NB4 (cell line): ENCODE results near the gene SMIM35.

Experiments
- MYC ChIP-seq: IDR thresholded peaks from 2 replicates; pipeline ENCODE4 v1.6.1; 2011; ENCODE audit warnings: low read depth, low read length
- POLR2A ChIP-seq: IDR thresholded peaks from 2 replicates; pipeline ENCODE4 v1.6.1; 2011; ENCODE audit warnings: mild to moderate bottlenecking; ENCODE audit not compliant: insufficient read length; ENCODE audit errors: extremely low read depth
- TF ChIP-seq, protein P1 (sequence below): IDR thresholded peaks from one replicate; pipeline ENCODE4 v1.5.1; 2012; ENCODE audit warnings: low read depth, low read length
- TF ChIP-seq, protein P2 (sequence below): IDR thresholded peaks from 2 replicates; pipeline ENCODE4 v1.6.1; 2011; ENCODE audit warnings: low read depth, low read length

DNA sequence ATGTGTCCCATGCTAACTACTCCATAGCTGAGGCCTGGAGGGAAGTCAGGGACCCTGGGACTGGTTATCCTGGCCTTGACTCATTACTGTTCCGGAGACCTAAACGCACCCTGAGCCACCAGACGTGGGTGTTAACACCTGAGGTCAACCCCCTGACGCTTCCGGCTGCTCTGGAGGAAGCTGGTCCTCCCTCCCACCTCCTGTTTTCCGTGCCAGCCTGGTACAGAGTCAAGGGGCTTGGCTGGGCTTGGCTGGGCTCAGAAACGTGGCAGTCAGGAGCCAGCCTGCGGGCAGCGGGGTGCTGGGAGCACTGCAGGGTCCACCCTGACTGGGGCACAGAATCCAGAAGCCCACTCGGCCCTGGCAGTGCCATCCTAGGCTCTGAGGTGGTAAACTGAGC lies 7.3 kb downstream of the SMIM35 start:
- TF ChIP-seq, protein P1, sequence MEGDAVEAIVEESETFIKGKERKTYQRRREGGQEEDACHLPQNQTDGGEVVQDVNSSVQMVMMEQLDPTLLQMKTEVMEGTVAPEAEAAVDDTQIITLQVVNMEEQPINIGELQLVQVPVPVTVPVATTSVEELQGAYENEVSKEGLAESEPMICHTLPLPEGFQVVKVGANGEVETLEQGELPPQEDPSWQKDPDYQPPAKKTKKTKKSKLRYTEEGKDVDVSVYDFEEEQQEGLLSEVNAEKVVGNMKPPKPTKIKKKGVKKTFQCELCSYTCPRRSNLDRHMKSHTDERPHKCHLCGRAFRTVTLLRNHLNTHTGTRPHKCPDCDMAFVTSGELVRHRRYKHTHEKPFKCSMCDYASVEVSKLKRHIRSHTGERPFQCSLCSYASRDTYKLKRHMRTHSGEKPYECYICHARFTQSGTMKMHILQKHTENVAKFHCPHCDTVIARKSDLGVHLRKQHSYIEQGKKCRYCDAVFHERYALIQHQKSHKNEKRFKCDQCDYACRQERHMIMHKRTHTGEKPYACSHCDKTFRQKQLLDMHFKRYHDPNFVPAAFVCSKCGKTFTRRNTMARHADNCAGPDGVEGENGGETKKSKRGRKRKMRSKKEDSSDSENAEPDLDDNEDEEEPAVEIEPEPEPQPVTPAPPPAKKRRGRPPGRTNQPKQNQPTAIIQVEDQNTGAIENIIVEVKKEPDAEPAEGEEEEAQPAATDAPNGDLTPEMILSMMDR: no peak
- TF ChIP-seq, protein P2, sequence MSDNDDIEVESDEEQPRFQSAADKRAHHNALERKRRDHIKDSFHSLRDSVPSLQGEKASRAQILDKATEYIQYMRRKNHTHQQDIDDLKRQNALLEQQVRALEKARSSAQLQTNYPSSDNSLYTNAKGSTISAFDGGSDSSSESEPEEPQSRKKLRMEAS: no peak
- no peak for TF ChIP-seq POLR2A
- no peak for TF ChIP-seq MYC
